NCI-H526 (cell line): Measurements from ENCODE around the gene SCAPER.
"Not testable (repeated sequence)": the region's sequence is repeated elsewhere in the genome, so short reads cannot be mapped to it uniquely, and the experiment has no call there.

ENCODE experiments used
- DNase-seq, 2 experiments: peaks; one replicate each; lab custom pipeline; 2025; lab: John Stamatoyannopoulos, UW

Gene SCAPER

DNA sequence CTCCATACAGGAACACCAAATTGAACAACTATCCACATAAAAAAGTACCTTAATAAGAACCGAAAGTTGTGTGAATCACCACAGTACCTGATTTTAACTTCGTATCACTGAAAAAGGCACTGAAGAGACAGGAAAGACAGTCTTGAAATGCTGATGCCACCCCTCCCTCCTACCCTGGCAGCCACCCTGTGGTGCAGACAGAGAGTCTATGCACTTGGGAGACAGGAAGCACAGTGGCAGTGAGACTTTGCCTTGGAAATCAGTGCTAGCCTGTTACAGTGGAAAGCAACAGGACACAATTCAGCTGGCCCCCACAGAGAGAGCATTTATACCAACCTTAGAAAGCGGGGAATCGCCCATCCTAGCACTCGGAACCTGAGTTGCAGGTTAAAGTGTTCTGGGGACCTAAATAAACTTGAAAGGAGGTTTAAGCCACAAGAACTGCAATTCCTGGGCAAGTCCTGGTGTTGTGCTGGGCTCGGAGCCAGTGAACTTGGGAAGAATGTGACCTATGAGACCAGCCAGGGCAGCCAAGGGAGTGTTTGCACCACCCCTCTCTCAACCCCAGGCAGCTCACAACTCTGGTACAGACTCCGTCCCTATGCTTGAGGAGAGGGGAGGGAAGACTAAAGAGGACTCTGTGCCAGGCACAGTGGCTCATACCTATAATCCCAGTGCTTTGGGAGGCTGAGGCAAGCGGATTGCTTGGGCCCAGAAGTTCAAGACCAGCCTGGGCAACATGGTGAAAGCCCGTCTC, 328.4 kb downstream of the SCAPER start:
- DNase-seq, result no peak

DNA sequence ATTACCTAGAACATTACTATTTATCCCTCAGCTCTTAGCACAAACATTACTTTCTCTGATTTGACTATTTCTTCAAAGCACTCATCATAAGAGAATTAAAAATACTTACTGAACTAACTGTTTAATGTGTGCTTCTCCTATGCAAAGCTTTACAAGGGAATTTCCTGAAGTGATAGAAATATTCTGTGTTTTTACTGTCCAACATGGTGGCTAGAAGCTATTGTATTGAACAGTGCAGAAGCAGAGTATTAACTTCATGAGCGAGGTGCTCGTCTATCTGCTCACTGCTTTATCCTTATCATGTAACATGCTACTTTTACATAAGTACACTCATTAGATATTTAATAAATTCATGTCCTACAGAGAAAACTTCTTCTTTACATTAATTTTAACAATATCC, 329.5 kb downstream of the SCAPER start:
- DNase-seq, result no peak

DNA sequence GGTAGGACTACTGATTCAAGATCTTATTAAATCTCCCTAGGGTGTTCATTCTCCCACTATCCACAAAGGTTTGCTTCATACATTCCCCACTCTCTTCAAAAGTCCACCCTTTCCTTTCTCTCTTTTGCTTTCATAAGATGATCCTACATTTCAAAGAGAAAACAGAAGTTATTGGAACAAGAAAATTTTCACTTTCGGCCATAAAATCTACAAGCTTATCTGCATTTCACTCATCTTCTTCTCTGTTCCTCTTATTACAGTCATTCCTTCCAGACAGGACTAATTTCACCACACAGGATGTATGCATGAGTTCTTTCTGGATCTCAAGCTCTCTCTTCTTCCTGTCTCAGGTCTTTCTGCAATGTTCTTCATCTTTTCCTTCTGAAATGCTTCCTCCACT, 329.9 kb downstream of the SCAPER start:
- no peak for DNase-seq

DNA sequence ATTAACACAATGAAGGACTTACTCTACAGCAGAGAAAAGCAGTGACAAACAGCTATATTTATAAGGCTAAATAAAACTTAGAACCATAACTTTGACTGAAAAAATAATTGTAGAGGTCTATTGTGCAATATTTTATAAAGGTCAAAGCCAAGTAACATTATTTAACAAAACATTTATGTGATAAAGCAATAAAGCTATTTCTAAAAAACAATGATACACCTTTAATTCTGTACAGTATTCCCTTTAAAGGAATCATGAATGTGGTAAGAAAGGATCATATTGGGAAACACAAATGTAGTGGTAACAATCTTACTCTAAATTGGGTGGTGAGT, 332.2 kb downstream of the SCAPER start:
- no peak for DNase-seq

DNA sequence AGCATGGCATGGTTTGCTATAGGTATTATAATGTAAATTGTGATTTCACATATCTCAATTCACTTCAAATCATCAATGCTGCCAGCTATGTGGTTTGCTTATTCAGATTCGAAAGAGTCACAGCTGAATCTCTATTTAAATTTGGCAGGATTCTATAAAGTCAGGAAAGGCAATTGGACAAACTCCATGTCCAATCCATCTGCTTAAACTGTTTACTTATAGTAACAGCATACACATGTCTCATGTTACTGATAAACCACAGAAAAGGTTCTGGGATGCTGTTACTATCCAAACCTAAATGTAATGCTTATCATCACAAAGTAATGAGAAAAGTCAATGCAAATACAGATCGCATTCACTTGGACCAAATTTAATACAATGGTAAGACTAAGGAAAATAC, 338.9 kb downstream of the SCAPER start:
- DNase-seq, result peak; percentile 85 to 89

DNA sequence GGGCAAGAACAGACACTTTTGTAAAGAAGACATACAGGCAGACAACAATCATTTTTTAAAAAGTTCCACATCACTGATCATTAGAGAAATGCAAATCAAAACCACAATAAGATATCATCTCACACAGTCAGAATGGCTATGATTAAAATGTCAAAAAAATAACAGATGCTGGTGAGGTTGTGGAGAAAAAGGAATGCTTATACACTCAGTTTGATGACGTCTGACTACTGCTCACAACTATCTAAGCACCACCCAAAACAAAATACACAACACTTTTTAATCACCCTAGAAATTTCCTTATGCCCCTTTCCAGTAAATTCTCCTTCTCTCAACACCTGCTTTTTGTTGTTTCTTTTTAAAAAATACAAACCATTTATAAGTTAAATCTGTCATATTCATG, 339.8 kb downstream of the SCAPER start:
- DNase-seq, result peak; percentile 41 to 55

DNA sequence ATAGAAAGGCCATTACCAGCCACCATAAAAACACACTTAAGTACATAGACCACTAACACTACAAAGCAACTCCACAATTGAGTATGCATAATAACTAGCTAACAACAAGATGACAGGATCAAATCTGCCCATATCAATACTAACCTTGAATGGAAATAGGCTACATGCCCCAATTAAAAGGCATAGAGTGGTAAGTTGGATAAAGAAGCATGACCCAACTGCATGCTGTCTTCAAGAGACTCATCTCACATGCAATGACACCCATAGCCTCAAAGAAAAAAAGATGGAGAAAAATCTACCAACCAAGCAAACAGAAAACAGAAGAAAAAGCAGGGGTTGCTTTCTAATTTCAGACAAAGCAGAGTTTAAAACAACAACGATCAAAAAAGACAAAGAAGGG, 349.9 kb downstream of the SCAPER start:
- no peak for DNase-seq

DNA sequence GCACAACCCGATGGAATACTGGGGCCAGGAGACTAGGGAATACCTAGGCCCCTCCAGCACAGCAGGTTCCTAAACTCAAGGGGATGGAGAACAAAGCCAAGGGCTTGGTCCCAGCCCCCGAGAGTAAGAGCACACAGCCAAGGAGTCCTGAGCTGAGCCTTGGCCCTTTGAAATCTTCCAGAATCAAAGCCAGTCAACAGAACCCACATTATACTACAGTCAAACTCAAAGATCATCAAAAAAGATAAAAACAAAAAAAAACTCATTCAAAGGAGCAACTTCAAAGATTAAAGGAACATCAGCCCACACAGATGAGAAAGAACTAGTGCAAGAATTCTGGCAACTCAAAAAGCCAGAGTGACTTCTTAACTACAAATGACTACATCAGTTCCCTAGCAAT, 351.6 kb downstream of the SCAPER start:
- DNase-seq, result no peak

DNA sequence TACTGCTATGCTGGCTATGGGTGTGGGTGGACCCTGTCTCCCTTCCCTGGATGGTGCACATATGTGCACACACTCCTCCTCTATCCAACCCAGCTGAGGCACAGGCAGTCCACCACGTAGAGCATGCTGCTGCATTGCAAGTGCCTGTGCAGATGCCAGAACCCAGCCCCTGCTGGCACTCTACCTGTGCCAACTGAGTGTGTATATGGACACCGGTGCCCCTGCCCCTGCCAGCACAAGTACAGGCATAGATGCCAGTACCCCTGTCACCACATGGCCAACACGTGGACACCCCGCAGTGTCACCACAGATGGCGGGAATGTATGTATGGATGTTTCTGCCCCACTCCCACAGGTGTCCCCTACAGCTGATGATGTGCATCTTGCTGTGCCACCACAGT, 352.0 kb downstream of the SCAPER start:
- no peak for DNase-seq

DNA sequence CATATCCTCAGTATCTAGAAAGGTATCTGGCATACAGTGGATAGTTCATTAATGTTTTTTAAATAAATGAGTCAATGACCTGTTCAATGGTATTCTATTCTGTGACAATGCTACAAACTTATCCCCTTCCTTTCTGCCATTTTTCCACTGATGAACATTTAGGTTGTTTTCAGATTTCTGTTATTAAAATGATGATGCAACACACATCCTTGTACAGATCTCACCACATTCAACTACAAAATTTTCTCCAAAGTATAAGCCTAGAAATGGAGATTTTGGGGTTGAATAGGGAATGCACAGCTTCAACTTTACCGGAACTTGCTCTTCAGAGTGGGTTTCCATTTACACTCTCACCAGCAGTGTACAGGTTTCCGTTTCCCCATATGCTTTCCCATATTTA, 358.3 kb downstream of the SCAPER start:
- no peak for DNase-seq

DNA sequence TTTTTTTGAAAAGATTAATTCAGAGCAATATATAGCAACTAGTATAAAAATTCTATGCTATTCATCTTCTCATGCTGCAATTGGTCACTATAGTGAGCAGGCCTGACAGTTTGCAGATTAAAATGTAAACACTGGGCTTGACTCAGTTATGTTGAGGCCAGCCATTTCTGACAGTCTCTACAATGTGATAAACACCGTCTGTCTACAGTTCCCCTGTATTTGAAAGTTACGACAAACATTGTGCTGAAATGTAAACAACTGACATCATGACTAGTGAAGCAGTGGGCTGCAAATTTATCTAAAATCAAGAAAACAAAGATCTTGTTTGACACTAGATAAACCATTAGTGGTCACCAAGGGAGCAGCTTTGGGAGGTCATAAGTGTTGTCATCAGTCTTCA, 371.1 kb downstream of the SCAPER start:
- DNase-seq, result no peak

DNA sequence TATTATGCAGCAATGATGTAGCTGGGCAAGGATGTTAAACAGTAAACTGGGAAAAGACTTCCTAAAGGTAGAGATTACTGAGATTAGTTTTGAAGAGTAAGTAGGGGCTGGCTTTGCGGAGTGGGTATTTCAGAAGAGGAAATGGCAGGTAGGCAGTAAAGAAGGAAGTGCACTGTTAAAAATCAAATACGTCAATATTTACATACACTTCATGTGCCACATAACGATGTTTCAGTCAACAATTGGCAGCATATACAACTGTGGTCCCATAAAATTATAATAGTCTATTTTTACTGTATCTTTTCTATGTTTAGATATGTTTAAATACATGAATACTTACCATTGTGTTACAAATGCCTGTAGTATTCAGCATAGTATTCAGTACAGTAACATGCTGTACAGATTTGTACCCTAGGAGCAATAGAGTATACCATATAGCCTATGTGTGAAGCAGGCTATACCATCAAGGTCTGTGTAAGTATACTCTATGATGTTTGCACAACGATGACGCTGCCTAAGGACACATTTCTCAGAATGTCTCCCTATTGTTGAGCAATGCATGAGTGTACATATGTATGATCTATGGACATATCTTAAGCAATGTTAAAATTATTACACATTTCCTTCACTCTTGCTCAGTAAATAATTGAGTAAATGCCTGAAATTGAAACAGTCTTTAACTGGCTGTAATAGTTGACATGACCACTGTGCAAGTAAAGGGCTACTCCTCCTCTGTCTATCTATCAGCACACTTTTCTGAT, 371.9 kb downstream of the SCAPER start:
- DNase-seq, result no peak

DNA sequence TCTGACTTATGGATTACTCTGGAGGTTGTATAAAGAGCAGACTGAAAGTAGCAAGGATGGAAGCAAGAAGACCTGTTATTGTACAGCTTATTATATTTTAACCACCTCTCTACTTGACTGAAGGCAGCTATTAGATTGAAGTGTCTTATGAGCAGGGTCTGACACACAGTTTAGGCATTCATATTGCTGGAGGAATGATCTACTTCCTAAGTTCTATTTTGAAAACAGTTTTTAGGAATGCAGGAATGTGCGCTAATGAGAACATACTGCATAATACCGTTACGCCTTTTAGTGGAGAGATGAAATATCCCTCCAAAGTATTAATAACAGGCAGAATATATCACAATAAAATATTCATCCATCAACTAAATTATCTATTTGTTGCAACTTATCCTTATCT, 375.2 kb downstream of the SCAPER start:
- DNase-seq, result no peak

DNA sequence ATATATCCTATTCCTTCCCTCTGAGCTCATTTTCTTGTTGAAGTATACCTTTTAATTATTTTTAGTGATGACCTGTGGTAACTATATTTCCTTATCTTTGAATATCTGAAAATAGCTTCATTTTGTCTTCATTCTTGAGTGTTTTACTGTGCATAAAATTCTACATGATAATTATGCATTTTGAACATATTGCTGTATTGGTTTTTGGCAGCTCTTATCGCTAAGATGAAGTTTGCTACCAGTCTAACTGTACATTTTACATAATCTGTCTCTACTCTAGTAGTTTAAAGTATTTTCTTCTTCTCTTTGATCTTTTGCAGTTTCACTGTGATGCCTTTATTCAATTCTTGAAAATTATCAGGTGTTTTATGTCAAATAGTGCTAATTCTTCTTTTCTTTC, 379.0 kb downstream of the SCAPER start:
- no peak for DNase-seq

DNA sequence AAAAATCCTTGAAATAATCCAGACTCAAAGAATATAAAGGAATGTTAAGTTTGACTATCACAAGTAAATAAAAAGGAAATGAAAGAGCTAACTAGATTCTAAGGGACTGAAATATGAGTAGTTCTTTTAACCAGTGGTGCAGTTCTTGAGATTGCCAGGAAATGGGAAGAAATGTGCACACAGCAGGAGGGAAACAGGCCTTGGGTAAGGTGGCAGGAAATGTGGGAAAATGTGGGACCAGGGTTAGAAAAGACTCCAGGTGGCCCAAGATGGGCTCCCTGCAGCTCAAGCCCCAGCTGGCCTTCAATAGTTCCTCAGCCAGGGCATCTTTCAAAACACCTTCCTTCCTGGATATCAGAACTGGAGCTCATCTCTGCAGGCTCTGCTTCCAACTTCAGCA, 387.2 kb downstream of the SCAPER start:
- DNase-seq, result no peak

DNA sequence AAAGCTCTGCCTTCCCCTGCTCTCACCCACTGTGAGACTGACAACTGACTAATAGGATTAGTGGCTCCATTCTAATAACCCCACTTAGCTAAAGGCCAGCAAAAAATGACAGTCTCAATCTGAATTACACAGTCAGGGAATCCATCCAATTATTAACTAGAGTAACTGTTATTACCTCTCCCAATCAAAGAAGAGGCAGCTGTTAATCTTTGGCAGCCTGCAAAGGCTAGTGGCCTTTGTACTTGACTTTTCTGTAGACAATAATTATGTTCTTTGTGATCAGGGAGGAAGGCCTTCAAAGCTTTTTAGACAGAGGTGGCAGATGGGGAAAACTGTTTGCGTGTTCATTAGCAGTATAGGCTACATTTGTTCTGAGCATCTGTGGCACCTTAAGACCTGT, 390.9 kb downstream of the SCAPER start:
- peak in 1 of 2 experiments; percentile 0 for DNase-seq

DNA sequence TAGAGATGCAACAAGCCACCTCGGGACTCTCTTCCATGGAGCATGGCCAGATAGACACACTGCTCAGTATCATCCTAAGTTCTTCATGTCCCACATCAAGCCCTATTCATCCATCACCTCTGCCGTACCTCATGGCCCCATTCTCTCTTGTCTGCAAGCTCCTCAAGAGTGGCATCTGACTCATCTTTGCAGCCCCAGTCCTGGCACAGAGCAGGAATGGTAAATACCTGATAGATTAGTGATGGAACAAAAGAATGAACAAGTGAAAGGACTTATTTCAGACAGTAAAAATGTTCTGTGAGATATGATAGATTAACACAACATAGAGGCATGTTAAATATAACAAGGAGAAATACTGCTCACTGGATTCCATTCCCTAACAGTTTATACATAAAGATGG, 392.2 kb downstream of the SCAPER start:
- DNase-seq, result no peak

DNA sequence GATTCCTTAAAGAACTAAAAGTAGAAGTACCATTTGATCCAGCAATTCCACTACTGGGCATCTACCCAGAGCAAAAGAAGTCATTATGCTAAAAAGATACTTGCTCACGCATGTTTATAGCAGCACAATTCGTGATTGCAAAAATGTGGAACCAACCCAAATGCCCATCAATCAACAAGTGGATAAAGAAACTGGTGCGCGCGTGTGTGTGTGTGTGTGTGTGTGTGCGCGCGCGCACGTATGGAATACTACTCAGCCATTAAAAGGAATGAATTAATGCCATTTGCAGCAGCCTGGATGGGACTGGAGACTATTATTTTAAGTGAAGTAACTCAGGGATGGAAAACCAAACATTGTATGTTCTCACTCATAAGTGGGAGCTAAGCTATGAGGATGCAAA, 394.5 kb downstream of the SCAPER start:
- DNase-seq, result not testable (repeated sequence)

DNA sequence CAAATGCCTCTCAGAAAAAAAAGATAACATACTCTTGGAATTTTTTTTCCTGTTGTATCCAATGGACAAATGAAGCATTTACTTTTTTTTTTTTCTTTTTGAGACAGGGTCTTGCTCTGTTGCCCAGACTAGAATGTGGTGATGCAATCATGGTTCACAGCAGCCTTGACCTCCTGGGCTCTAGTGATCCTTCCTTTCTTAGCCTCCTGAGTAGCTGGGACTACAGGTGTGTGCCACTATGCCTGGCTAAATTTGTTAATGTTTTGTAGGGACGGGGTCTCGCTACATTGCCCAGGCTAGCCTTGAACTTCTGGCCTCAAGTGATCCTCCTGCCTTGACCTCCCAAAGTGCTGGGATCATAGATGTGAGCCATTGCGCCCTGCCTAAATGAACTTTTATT, 401.3 kb downstream of the SCAPER start:
- DNase-seq, result no peak

DNA sequence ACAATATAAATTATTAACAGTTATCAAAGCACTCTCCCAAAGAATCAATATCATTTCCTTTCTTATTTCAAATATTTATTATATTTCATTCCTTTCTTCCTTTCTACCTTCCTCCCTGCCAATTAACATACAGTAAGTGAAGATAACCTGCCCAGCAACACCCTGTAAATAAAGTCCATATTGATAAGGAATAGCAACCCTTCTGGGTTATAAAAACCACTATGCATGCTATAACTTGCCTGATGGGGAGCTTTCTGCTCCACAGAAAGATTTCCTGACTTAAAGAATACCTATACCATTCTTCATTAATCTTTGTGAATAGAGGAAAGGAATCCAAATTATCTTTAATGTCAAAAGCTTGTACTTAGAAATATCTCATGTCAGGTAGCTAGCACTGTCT, 402.0 kb downstream of the SCAPER start:
- DNase-seq, result no peak

DNA sequence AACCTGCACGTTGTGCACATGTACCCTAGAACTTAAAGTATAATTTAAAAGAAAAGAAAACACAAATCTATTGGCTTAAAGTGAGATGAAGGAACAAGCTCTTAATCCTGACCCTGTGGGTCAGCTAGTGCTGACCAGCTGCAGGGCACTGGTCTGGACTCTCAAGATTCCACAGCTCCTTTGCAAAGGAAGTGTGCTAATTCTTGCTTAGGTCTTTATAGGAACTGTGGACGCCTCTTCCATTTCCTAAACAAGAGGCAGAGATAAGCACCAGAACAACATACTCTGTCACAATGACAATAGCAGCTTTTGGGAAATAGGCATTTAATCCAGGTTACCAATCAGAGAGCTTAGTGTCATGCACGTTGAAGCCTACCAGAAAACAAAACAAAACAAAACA, 402.5 kb downstream of the SCAPER start:
- DNase-seq, result no peak

DNA sequence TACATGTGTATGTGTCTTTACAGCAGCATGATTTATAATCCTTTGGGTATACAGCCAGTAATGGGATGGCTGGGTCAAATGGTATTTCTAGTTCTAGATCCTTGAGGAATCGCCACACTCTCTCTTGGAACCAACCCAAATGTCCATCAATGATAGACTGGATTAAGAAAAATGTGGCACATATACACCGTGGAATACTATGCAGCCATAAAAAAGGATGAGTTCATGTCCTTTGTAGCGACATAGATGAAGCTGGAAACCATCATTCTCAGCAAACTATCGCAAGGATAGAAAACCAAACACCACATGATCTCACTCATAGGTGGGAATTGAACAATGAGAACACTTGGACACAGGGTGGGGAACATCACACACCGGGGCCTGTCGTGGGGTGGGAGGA, 403.0 kb downstream of the SCAPER start:
- not testable (repeated sequence) for DNase-seq

DNA sequence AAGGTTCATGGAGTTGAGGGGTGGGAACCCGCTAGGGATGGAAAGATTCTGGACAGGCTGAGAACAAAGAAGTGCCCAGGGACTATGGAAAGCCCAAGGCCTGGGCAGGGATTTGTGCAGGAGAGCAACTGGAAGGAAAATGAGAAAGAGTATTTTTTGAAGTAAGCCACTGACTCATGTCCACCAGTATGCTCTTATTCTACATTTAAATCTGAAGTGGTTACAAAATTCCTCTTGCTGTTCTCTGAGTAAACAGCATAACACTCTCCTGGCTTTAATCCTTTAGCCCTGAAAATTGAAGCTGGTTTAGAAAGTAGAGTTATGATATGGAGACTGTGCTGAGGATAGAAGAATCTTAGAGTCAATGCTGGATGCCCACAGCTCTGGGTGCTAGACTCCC, 403.4 kb downstream of the SCAPER start:
- DNase-seq, result no peak

DNA sequence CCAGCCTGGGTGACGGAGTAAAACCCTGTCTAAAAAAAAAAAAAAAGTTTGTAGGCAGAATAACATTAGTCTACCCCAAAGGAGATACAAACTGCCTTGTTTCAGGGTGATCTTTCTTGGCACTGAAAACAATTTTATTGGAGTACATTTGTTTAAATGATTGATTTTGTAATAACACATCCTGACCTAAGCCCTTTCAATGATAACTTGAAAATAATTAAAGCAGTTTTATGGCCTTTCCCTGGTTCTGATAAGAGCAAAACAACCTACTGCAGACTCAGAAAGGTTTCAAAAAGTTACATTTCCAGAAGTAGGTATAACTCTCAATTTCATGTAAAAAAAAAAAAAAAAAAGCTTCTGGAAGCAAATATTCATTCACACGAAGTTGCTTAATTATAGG, 404.1 kb downstream of the SCAPER start:
- no peak for DNase-seq
